Gastrocnemius medialis (tissue), 4 donors: Measurements from ENCODE around the gene NLRP11. TPM values are rescaled to one million over a fixed set of nuclear protein-coding genes. Genes with fewer than 3 reads are reported as not detected.

ENCODE experiments used
- ATAC-seq, 2 donors: fragments of 150-250 bp; one replicate each; pipeline ENCODE4 v1.9.1; 2016
- DNase-seq, 2 donors: peaks; one replicate each; pipeline ENCODE4 v3.0.0-alpha.2; 2019
- H3K27ac ChIP-seq, 4 donors: fragments of 200-600 bp; sonication (generic); 1 replicate in 1 of 4; 2 replicates in 3 of 4; pipeline ENCODE4 v1.5.1; 2016 to 2018; ENCODE audit warnings: mild to moderate bottlenecking in 2 of 4, moderate library complexity in 1 of 4
- H3K27me3 ChIP-seq, 3 donors: fragments of 200-600 bp; sonication (generic) in 2 of 3; 1 replicate in 1 of 3; 2 replicates in 2 of 3; pipeline versions ENCODE4 v1.5.1 to v1.6.0; 2016 to 2019; ENCODE audit warnings: mild to moderate bottlenecking in 1 of 3, moderate library complexity in 1 of 3
- H3K36me3 ChIP-seq, 2 donors: fragments of 200-600 bp; sonication (generic) in 1 of 2; one replicate each; pipeline ENCODE4 v1.5.1; 2017 to 2018
- H3K4me1 ChIP-seq, 2 donors: fragments of 200-600 bp; sonication (generic) in 1 of 2; one replicate each; pipeline ENCODE4 v1.5.1; 2016 to 2017; ENCODE audit warnings: mild to moderate bottlenecking in 2 of 2
- H3K4me3 ChIP-seq, 4 donors: fragments of 200-600 bp; sonication (generic) in 3 of 4; 1 replicate in 1 of 4; 2 replicates in 3 of 4; pipeline ENCODE4 v1.5.1; 2016 to 2019; ENCODE audit warnings: mild to moderate bottlenecking in 2 of 4
- H3K9me3 ChIP-seq, 3 donors: fragments of 200-600 bp; sonication (generic) in 2 of 3; 1 replicate in 1 of 3; 2 replicates in 2 of 3; pipeline ENCODE4 v1.5.1; 2016 to 2019
- CTCF ChIP-seq, 5 experiments: fragments of 450-650 bp in 3 of 5; fragments of 200-600 bp in 2 of 5; sonication (generic) in 2 of 5; IDR thresholded peaks in 4 of 5; conservative IDR thresholded peaks in 1 of 5; 1 replicate in 4 of 5; 2 replicates in 1 of 5; pipeline ENCODE4 v1.5.1; 2016 to 2019; ENCODE audit warnings: antibody characterized with exemption in 5 of 5, mild to moderate bottlenecking in 3 of 5, moderate library complexity in 3 of 5
- POLR2A ChIP-seq, 2 donors: fragments of 450-650 bp; IDR thresholded peaks; one replicate each; pipeline ENCODE4 v1.6.1; 2017; ENCODE audit warnings: antibody characterized with exemption in 2 of 2, mild to moderate bottlenecking in 2 of 2, moderate library complexity in 2 of 2
- in situ Hi-C, 4 donors: fragments of 200-750 bp; cut with MboI; loops; one replicate each; pipeline versions ENCODE4 v1.15.0 to v1.8.0; 2017; ENCODE audit warnings: low sequenced_read_pairs in 4 of 4
- intact Hi-C: fragments of 100-400 bp; cut with DNase I; formaldehyde crosslinking; loops from one replicate; pipeline ENCODE4 v1.15.1; 2023; ENCODE audit warnings: low total_unique reads
- total RNA-seq, 4 donors: library from RNA; depleted of rRNA; stranded (reverse); fragments of >200 nt; gene quantifications; one replicate each; pipeline versions ENCODE4 v1.1.0 to v1.2.3, GENCODE V29; 2016

Gene NLRP11
- total RNA-seq, 4 donors from 2014 or later = not detected

- TF ChIP-seq CTCF (IDR thresholded peaks at IDR 0.05 in 4 of 5, conservative IDR thresholded peaks at IDR 0.05 in 1 of 5) (no peak), POLR2A (IDR thresholded peaks at IDR 0.05) (no peak)
- Histone ChIP-seq H3K4me3 (no peak overlapping the region), H3K9me3 (no peaks in the 10 kb centered on the region), H3K36me3 (no peaks in the 10 kb centered on the region), H3K27ac (no peak overlapping the region), H3K27me3 (no peaks in the 10 kb centered on the region), H3K4me1 (no peaks in the 10 kb centered on the region)
- no peak for ATAC-seq
- in situ Hi-C loops = no loop called here
- intact Hi-C loops = no loop called here
- no peak for DNase-seq
Measured at GRCh38 chr19:55802281-55802680, 29.5 kb downstream of the NLRP11 start.

- in situ Hi-C loops = no loop called here
- TF ChIP-seq POLR2A (IDR thresholded peaks at IDR 0.05) (no peak), CTCF (IDR thresholded peaks at IDR 0.05 in 4 of 5, conservative IDR thresholded peaks at IDR 0.05 in 1 of 5) (no peak)
Measured at GRCh38 chr19:55801416-55801815, 30.4 kb downstream of the NLRP11 start.

GRCh38 chr19:55795021-55795420, 36.8 kb downstream of the NLRP11 start:
- H3K4me1 ChIP-seq = no peaks in the 10 kb centered on the region
- H3K27ac ChIP-seq = no peak overlapping the region
- no peaks in the 10 kb centered on the region for H3K27me3 ChIP-seq
- no peaks in the 10 kb centered on the region for H3K36me3 ChIP-seq
- H3K4me3 ChIP-seq = no peak overlapping the region
- DNase-seq = no peak
- TF ChIP-seq CTCF (IDR thresholded peaks at IDR 0.05 in 4 of 5, conservative IDR thresholded peaks at IDR 0.05 in 1 of 5) = no peak
- no peak for ATAC-seq
- intact Hi-C loops = no loop called here
- in situ Hi-C loops = no loop called here
- no peaks in the 10 kb centered on the region for H3K9me3 ChIP-seq

More at GRCh38 chr19:55801416-55801815, 30.4 kb downstream of the NLRP11 start:
- DNase-seq (no peak), ATAC-seq (no peak)
- intact Hi-C loops = no loop called here
- Histone ChIP-seq H3K27me3 (no peaks in the 10 kb centered on the region), H3K4me1 (no peaks in the 10 kb centered on the region), H3K36me3 (no peaks in the 10 kb centered on the region), H3K9me3 (no peaks in the 10 kb centered on the region), H3K27ac (no peak overlapping the region), H3K4me3 (no peak overlapping the region)

- H3K4me3 ChIP-seq = no peak overlapping the region
- TF ChIP-seq POLR2A (IDR thresholded peaks at IDR 0.05) (no peak), CTCF (IDR thresholded peaks at IDR 0.05 in 4 of 5, conservative IDR thresholded peaks at IDR 0.05 in 1 of 5) (no peak)
- in situ Hi-C loops (no loop called here), intact Hi-C loops (no loop called here)
- no peak for DNase-seq
- H3K27me3 ChIP-seq = no peaks in the 10 kb centered on the region
- H3K36me3 ChIP-seq = no peaks in the 10 kb centered on the region
- ATAC-seq = no peak
- H3K27ac ChIP-seq = no peak overlapping the region
- H3K4me1 ChIP-seq = no peaks in the 10 kb centered on the region
- H3K9me3 ChIP-seq = no peaks in the 10 kb centered on the region
Measured at GRCh38 chr19:55781112-55781511, 50.7 kb downstream of the NLRP11 start.

- in situ Hi-C loops = no loop called here
- Histone ChIP-seq H3K36me3 (no peaks in the 10 kb centered on the region), H3K27ac (no peak overlapping the region), H3K27me3 (no peaks in the 10 kb centered on the region), H3K4me1 (no peaks in the 10 kb centered on the region), H3K9me3 (no peaks in the 10 kb centered on the region), H3K4me3 (no peak overlapping the region)
- no peak for TF ChIP-seq POLR2A (IDR thresholded peaks at IDR 0.05)
- no peak for DNase-seq
- intact Hi-C loops = no loop called here
- ATAC-seq = no peak
Measured at GRCh38 chr19:55778331-55778730, 53.5 kb downstream of the NLRP11 start.
